Progenitor cell of endocrine pancreas (in vitro differentiated cells): ENCODE measurements around the gene TRMT44. TPM values are rescaled to one million over a fixed set of nuclear protein-coding genes. Genes with fewer than 3 reads are reported as not detected.

Source experiments
- DNase-seq: peaks from one replicate; pipeline ENCODE4 v3.0.0; 2021; ENCODE audit warnings: low spot score; ENCODE audit not compliant: unreplicated experiment
- H3K27ac Mint-ChIP-seq: 2 replicates; pipeline ENCODE4 v1.8.0; 2021; ENCODE audit warnings: mild to moderate bottlenecking, moderate library complexity, mixed read lengths
- H3K27me3 Mint-ChIP-seq: 2 replicates; pipeline ENCODE4 v1.8.0; 2021; ENCODE audit warnings: mixed read lengths
- H3K36me3 Mint-ChIP-seq: 2 replicates; pipeline ENCODE4 v1.8.0; 2022; ENCODE audit warnings: mixed read lengths; ENCODE audit not compliant: insufficient read depth
- H3K4me1 Mint-ChIP-seq: 2 replicates; pipeline ENCODE4 v1.8.0; 2021; ENCODE audit warnings: low read depth, mixed read lengths
- H3K4me3 Mint-ChIP-seq: 2 replicates; pipeline ENCODE4 v1.8.0; 2021; ENCODE audit warnings: low read depth, mild to moderate bottlenecking, moderate library complexity, mixed read lengths
- H3K9me3 Mint-ChIP-seq: 2 replicates; pipeline ENCODE4 v1.8.0; 2021; ENCODE audit warnings: low read depth, mixed read lengths
- total RNA-seq: library from RNA; stranded (reverse); gene quantifications from 2 replicates; pipeline ENCODE4 v1.2.1, GENCODE V29; 2021
- TF ChIP-seq, protein P1 (sequence below): fragments of 200-600 bp; sonication (generic); IDR thresholded peaks from one replicate; pipeline ENCODE4 v1.5.0; 2021; ENCODE audit warnings: antibody characterized with exemption, mild to moderate bottlenecking; ENCODE audit not compliant: unreplicated experiment

The TRMT44 gene
- total RNA-seq, 1 donor from 2014 or later, result 31.0 TPM

DNA sequence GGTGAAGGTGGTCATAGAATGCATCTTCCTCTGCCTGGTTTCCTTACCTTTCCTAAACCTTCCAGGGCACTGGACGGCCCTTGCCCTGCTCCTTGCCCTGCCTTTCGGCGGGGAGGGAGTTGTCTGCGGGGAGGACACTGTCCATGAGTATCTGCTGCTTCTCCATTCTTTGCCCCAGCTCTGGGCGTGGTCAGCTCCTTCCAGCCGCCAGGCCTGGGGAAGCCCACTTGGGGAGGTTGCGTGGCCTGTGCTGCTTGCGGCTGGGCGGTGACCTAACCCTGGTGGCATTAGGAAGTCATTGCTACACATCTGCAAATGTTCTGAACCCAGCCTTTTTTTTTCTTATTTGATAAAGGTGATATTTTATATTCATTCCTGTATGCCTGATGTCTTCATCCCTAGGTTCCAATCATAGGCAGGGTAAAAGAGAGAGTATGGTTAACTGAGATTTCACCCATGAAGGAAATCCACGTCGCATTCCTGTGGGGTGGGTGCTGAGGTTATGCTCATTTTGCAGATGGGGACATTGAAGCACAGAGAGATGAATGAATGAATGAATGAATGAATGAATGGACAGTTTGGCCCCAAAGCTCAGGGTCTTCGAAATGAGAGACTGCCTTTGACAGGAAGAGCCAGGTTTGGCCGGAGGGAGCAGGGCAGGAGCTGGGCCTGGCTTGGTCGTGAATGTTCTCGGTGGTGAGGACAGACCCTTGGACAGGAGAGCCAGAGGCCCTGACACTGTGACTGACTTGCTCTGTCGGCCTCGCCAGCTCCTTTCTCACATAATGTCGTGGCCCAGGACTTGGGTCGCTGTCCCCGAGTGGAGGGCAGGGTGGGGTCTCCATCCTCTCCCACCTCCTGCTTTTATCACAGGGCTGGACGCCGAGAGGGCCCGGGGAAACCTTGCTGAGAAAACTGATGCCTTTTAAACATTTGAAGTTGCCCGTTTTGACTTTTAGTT lies 81.9 kb downstream of the TRMT44 start:
- no peaks in the 10 kb centered on the region for H3K27me3 Mint-ChIP-seq
- no peak overlapping the region for H3K4me3 Mint-ChIP-seq
- no peak overlapping the region for H3K27ac Mint-ChIP-seq
- H3K36me3 Mint-ChIP-seq, result no peaks in the 10 kb centered on the region
- TF ChIP-seq, protein P1, sequence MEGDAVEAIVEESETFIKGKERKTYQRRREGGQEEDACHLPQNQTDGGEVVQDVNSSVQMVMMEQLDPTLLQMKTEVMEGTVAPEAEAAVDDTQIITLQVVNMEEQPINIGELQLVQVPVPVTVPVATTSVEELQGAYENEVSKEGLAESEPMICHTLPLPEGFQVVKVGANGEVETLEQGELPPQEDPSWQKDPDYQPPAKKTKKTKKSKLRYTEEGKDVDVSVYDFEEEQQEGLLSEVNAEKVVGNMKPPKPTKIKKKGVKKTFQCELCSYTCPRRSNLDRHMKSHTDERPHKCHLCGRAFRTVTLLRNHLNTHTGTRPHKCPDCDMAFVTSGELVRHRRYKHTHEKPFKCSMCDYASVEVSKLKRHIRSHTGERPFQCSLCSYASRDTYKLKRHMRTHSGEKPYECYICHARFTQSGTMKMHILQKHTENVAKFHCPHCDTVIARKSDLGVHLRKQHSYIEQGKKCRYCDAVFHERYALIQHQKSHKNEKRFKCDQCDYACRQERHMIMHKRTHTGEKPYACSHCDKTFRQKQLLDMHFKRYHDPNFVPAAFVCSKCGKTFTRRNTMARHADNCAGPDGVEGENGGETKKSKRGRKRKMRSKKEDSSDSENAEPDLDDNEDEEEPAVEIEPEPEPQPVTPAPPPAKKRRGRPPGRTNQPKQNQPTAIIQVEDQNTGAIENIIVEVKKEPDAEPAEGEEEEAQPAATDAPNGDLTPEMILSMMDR, result no peak
- DNase-seq, result no peak
- H3K9me3 Mint-ChIP-seq, result peaks cover 7% of the 10 kb centered on the region
- no peaks in the 10 kb centered on the region for H3K4me1 Mint-ChIP-seq

GRCh38 chr4:8523175-8523574 lies 82.6 kb downstream of the TRMT44 start:
- Mint-ChIP-seq H3K4me3 (no peak overlapping the region), H3K9me3 (peaks cover 7% of the 10 kb centered on the region)

DNA sequence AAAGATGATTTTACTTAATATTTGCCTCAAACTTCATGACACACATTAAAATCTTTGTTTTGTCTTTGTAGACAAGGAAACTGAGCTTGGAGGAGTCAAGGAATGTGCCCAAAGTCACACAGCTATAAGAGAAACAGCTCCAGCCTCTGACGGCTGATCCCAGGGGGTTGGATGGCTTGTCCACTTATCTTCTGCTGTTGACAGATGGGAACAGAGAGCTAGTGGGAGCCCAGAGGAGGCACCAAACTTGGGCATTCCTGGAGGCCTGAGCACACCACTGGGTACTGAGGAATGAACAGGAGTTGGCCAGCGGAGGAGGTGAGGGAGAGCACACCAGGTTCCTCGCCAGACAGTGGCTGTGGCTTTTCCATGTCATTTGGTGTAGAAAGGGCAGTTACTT lies 83.2 kb downstream of the TRMT44 start:
- no peak for DNase-seq
- Mint-ChIP-seq H3K9me3 (peaks cover 7% of the 10 kb centered on the region), H3K36me3 (no peaks in the 10 kb centered on the region), H3K4me1 (no peaks in the 10 kb centered on the region), H3K27ac (no peak overlapping the region), H3K27me3 (no peaks in the 10 kb centered on the region), H3K4me3 (no peak overlapping the region)
- TF ChIP-seq, protein P1, result no peak

More at GRCh38 chr4:8523175-8523574, 82.6 kb downstream of the TRMT44 start:
- no peaks in the 10 kb centered on the region for H3K4me1 Mint-ChIP-seq
- no peak for DNase-seq
- no peaks in the 10 kb centered on the region for H3K36me3 Mint-ChIP-seq
- H3K27me3 Mint-ChIP-seq, result no peaks in the 10 kb centered on the region
- H3K27ac Mint-ChIP-seq, result no peak overlapping the region
- TF ChIP-seq, protein P1, result no peak

GRCh38 chr4:8524595-8525382 lies 84.2 kb downstream of the TRMT44 start:
- Mint-ChIP-seq H3K9me3 (peaks cover 10% of the 10 kb centered on the region), H3K4me3 (no peak overlapping the region), H3K27ac (no peak overlapping the region), H3K27me3 (no peaks in the 10 kb centered on the region), H3K4me1 (no peaks in the 10 kb centered on the region), H3K36me3 (no peaks in the 10 kb centered on the region)
- TF ChIP-seq, protein P1, result no peak
- DNase-seq, result no peak

- Mint-ChIP-seq H3K4me3 (no peak overlapping the region), H3K27me3 (no peaks in the 10 kb centered on the region), H3K4me1 (no peaks in the 10 kb centered on the region), H3K27ac (no peak overlapping the region), H3K9me3 (peaks cover 8% of the 10 kb centered on the region), H3K36me3 (no peaks in the 10 kb centered on the region)
- DNase-seq, result no peak
- TF ChIP-seq, protein P1, result no peak
Measured at GRCh38 chr4:8525383-8526120, 85.0 kb downstream of the TRMT44 start.
